GM23338 (cell line): ENCODE results near the gene NCKAP5. TPM values are rescaled to one million over a fixed set of nuclear protein-coding genes. Genes with fewer than 3 reads are reported as not detected.

ENCODE experiments used
- ATAC-seq: fragments of 200-7000 bp; cut with Tn5 transposase; 3 replicates; pipeline ENCODE4 v1.9.1; 2020
- DNase-seq: peaks from one replicate; pipeline ENCODE4 v3.0.0-alpha.2; 2015; ENCODE audit warnings: low spot score
- H2AFZ ChIP-seq: fragments of 200-600 bp; sonication (generic); 2 replicates; pipeline ENCODE4 v1.8.0; 2016; ENCODE audit warnings: antibody characterized with exemption, mild to moderate bottlenecking, moderate library complexity
- H3F3A ChIP-seq: fragments of 200-600 bp; sonication (generic); replicated peaks from 2 replicates; pipeline ENCODE4 v1.8.0; 2017; ENCODE audit warnings: antibody characterized with exemption, mixed run types, low read depth
- H3K27ac ChIP-seq: fragments of 200-600 bp; sonication (generic); 2 replicates; pipeline ENCODE4 v1.6.1; 2016; ENCODE audit warnings: low read depth
- H3K27me3 ChIP-seq: fragments of 200-600 bp; sonication (generic); 2 replicates; pipeline ENCODE4 v1.8.0; 2016; ENCODE audit warnings: mild to moderate bottlenecking, mixed run types, moderate library complexity; ENCODE audit not compliant: insufficient read depth
- H3K36me3 ChIP-seq: fragments of 200-600 bp; sonication (generic); 2 replicates; pipeline ENCODE4 v1.8.0; 2016; ENCODE audit warnings: mild to moderate bottlenecking; ENCODE audit not compliant: insufficient read depth
- H3K4me1 ChIP-seq: fragments of 200-600 bp; sonication (generic); 2 replicates; pipeline ENCODE4 v1.8.0; 2016; ENCODE audit warnings: mild to moderate bottlenecking, moderate library complexity; ENCODE audit not compliant: insufficient read depth
- H3K4me2 ChIP-seq: fragments of 200-600 bp; sonication (generic); 2 replicates; pipeline ENCODE4 v1.7.1; 2017; ENCODE audit warnings: mixed run types
- H3K4me3 ChIP-seq: fragments of 200-600 bp; sonication (generic); 2 replicates; pipeline ENCODE4 v1.6.1; 2016; ENCODE audit warnings: mixed run types
- H3K79me2 ChIP-seq: fragments of 200-600 bp; sonication (generic); replicated peaks from 2 replicates; pipeline ENCODE4 v1.8.0; 2017; ENCODE audit warnings: mild to moderate bottlenecking; ENCODE audit not compliant: insufficient read depth
- H3K9me2 ChIP-seq: fragments of 200-600 bp; sonication (generic); 2 replicates; pipeline ENCODE4 v1.8.0; 2017; ENCODE audit not compliant: insufficient read depth
- H4K20me1 ChIP-seq: fragments of 200-600 bp; sonication (generic); replicated peaks from 2 replicates; pipeline ENCODE4 v1.8.0; 2017; ENCODE audit warnings: mild to moderate bottlenecking; ENCODE audit not compliant: insufficient read depth
- H3K27ac Mint-ChIP-seq: 2 replicates; pipeline ENCODE4 v1.8.0; 2020; ENCODE audit warnings: inconsistent platforms, mild to moderate bottlenecking, moderate library complexity, mixed read lengths
- H3K27me3 Mint-ChIP-seq: 3 replicates; pipeline ENCODE4 v1.8.0; 2022; ENCODE audit warnings: low read depth, mild to moderate bottlenecking, moderate library complexity, mixed read lengths, inconsistent platforms; ENCODE audit not compliant: insufficient read depth, poor library complexity
- H3K36me3 Mint-ChIP-seq: 3 replicates; pipeline ENCODE4 v1.8.0; 2021; ENCODE audit warnings: low read depth, mild to moderate bottlenecking, inconsistent platforms, moderate library complexity, mixed read lengths
- H3K4me1 Mint-ChIP-seq: 3 replicates; pipeline ENCODE4 v1.8.0; 2020; ENCODE audit warnings: mild to moderate bottlenecking, inconsistent platforms, mixed read lengths
- H3K4me3 Mint-ChIP-seq: 3 replicates; pipeline ENCODE4 v1.8.0; 2021; ENCODE audit warnings: moderate library complexity, mild to moderate bottlenecking, inconsistent platforms, mixed read lengths
- H3K9me3 Mint-ChIP-seq: 3 replicates; pipeline ENCODE4 v1.8.0; 2020; ENCODE audit warnings: moderate library complexity, mild to moderate bottlenecking, inconsistent platforms, mixed read lengths
- CREB1 ChIP-seq: fragments of 250-450 bp; sonication (Bioruptor Pico); IDR thresholded peaks from 2 replicates; pipeline ENCODE4 v1.5.0; 2020; ENCODE audit warnings: low read depth, mild to moderate bottlenecking, moderate library complexity
- EZH2 ChIP-seq: fragments of 200-600 bp; sonication (generic); IDR thresholded peaks from one replicate; pipeline ENCODE4 v1.8.0; 2017; ENCODE audit warnings: antibody characterized with exemption, mild to moderate bottlenecking, low read depth; ENCODE audit not compliant: unreplicated experiment
- EZH2phosphoT487 ChIP-seq: fragments of 200-600 bp; sonication (generic); IDR thresholded peaks from one replicate; pipeline ENCODE4 v1.8.1; 2018; ENCODE audit warnings: antibody characterized with exemption; ENCODE audit not compliant: unreplicated experiment
- JUNB ChIP-seq: IDR thresholded peaks from one replicate; pipeline ENCODE4 v1.6.1; 2016; ENCODE audit warnings: antibody characterized with exemption; ENCODE audit not compliant: unreplicated experiment
- NANOG ChIP-seq: IDR thresholded peaks from 2 replicates; pipeline ENCODE4 v1.6.1; 2016; ENCODE audit warnings: antibody characterized with exemption, borderline replicate concordance
- POLR2AphosphoS5 ChIP-seq: IDR thresholded peaks from 2 replicates; pipeline ENCODE4 v1.6.1; 2016; ENCODE audit warnings: antibody characterized with exemption, low read depth
- STAT1 ChIP-seq: IDR thresholded peaks from one replicate; pipeline ENCODE4 v1.6.1; 2016; ENCODE audit warnings: antibody characterized with exemption; ENCODE audit not compliant: unreplicated experiment
- ZNF114 ChIP-seq: fragments of 250-450 bp; sonication (Bioruptor Pico); IDR thresholded peaks from 2 replicates; pipeline ENCODE4 v1.5.0; 2020; ENCODE audit warnings: mild to moderate bottlenecking, moderate library complexity
- ZNF331 ChIP-seq: fragments of 250-450 bp; sonication (Bioruptor Pico); IDR thresholded peaks from 2 replicates; pipeline ENCODE4 v1.5.0; 2020; ENCODE audit warnings: low read depth, mild to moderate bottlenecking, moderate library complexity
- polyA plus RNA-seq: library from polyadenylated mRNA; unstranded; fragments of >200 nt; fragmentation: Nextera tagmentation; extraction: Ambion mirVana; gene quantifications from 2 replicates; pipeline ENCODE4 v1.2.1, GENCODE V29; 2016
- total RNA-seq: library from RNA; depleted of rRNA; stranded (reverse); fragments of >200 nt; shearing (Covaris generic); gene quantifications from 2 replicates; pipeline ENCODE4 v1.2.3, GENCODE V29; 2014
- TF ChIP-seq, protein P1 (sequence below): IDR thresholded peaks from one replicate; pipeline ENCODE4 v1.6.1; 2018; ENCODE audit warnings: antibody characterized with exemption; ENCODE audit not compliant: unreplicated experiment
- TF ChIP-seq, protein P2 (sequence below): IDR thresholded peaks from 2 replicates; pipeline ENCODE4 v1.6.1; 2016; ENCODE audit warnings: antibody characterized with exemption
- TF ChIP-seq, protein P3 (sequence below): fragments of 250-450 bp; sonication (Bioruptor Pico); IDR thresholded peaks from 2 replicates; pipeline ENCODE4 v1.5.0; 2020; ENCODE audit warnings: mild to moderate bottlenecking, moderate library complexity
- TF ChIP-seq, protein P4 (sequence below), 2 experiments: fragments of 200-600 bp in 1 of 2; sonication (generic) in 1 of 2; conservative IDR thresholded peaks; 2 replicates each; pipeline versions ENCODE4 v1.5.1 to v1.6.1; 2016 to 2017; ENCODE audit warnings: antibody characterized with exemption in 2 of 2, low read depth in 2 of 2, mild to moderate bottlenecking in 2 of 2, moderate library complexity in 1 of 2

NCKAP5 gene
- total and polyA plus RNA-seq, 2 experiments from 2014 or later = 0.34 to 0.73 TPM

DNA sequence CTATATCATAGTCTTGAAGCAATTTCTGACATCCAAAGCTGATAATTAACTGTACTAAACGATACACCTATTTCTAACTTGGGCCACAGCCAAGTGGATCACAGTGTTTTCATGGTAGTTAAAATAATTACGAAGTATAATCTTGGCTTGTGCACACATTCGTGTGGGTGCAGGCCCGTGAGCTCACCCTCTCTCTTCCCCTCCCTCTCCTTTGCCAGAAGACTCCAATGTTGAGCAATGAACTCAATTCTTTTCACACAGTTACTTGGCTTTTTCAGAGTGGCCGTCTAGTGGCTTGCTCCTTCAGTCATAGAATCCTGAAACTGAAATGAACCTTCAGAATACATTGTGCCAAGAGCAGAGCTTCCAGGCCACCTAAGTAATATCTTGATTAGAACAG lies 178.7 kb downstream of the NCKAP5 start:
- Mint-ChIP-seq H3K9me3 (peaks cover 43% of the 10 kb centered on the region), H3K27me3 (peaks cover 7% of the 10 kb centered on the region), H3K36me3 (peaks cover 34% of the 10 kb centered on the region), H3K27ac (no peak overlapping the region), H3K4me1 (no peaks in the 10 kb centered on the region; the same call in 2 of the 3 replicates), H3K4me3 (no peak overlapping the region)
- Histone ChIP-seq H3K4me2 (no peak overlapping the region), H3K4me1 (no peaks in the 10 kb centered on the region), H4K20me1 (no peaks in the 10 kb centered on the region), H3K9me2 (peaks cover 23% of the 10 kb centered on the region; the same call in 1 of the 2 replicates), H2AFZ (no peak overlapping the region), H3K4me3 (no peak overlapping the region), H3K36me3 (no peaks in the 10 kb centered on the region), H3F3A (no peaks in the 10 kb centered on the region), H3K27me3 (no peaks in the 10 kb centered on the region), H3K79me2 (no peaks in the 10 kb centered on the region), H3K27ac (no peak overlapping the region)
- DNase-seq = no peak
- TF ChIP-seq EZH2 (no peak), POLR2AphosphoS5 (no peak), CREB1 (CRISPR knock-in tag) (no peak), STAT1 (no peak), JUNB (no peak), ZNF331 (CRISPR knock-in tag) (no peak), NANOG (no peak), ZNF114 (CRISPR knock-in tag) (no peak), EZH2phosphoT487 (no peak)
- TF ChIP-seq, protein P1, sequence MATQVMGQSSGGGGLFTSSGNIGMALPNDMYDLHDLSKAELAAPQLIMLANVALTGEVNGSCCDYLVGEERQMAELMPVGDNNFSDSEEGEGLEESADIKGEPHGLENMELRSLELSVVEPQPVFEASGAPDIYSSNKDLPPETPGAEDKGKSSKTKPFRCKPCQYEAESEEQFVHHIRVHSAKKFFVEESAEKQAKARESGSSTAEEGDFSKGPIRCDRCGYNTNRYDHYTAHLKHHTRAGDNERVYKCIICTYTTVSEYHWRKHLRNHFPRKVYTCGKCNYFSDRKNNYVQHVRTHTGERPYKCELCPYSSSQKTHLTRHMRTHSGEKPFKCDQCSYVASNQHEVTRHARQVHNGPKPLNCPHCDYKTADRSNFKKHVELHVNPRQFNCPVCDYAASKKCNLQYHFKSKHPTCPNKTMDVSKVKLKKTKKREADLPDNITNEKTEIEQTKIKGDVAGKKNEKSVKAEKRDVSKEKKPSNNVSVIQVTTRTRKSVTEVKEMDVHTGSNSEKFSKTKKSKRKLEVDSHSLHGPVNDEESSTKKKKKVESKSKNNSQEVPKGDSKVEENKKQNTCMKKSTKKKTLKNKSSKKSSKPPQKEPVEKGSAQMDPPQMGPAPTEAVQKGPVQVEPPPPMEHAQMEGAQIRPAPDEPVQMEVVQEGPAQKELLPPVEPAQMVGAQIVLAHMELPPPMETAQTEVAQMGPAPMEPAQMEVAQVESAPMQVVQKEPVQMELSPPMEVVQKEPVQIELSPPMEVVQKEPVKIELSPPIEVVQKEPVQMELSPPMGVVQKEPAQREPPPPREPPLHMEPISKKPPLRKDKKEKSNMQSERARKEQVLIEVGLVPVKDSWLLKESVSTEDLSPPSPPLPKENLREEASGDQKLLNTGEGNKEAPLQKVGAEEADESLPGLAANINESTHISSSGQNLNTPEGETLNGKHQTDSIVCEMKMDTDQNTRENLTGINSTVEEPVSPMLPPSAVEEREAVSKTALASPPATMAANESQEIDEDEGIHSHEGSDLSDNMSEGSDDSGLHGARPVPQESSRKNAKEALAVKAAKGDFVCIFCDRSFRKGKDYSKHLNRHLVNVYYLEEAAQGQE = no peak
- TF ChIP-seq, protein P2, sequence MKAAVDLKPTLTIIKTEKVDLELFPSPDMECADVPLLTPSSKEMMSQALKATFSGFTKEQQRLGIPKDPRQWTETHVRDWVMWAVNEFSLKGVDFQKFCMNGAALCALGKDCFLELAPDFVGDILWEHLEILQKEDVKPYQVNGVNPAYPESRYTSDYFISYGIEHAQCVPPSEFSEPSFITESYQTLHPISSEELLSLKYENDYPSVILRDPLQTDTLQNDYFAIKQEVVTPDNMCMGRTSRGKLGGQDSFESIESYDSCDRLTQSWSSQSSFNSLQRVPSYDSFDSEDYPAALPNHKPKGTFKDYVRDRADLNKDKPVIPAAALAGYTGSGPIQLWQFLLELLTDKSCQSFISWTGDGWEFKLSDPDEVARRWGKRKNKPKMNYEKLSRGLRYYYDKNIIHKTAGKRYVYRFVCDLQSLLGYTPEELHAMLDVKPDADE = no peak
- TF ChIP-seq, protein P3, sequence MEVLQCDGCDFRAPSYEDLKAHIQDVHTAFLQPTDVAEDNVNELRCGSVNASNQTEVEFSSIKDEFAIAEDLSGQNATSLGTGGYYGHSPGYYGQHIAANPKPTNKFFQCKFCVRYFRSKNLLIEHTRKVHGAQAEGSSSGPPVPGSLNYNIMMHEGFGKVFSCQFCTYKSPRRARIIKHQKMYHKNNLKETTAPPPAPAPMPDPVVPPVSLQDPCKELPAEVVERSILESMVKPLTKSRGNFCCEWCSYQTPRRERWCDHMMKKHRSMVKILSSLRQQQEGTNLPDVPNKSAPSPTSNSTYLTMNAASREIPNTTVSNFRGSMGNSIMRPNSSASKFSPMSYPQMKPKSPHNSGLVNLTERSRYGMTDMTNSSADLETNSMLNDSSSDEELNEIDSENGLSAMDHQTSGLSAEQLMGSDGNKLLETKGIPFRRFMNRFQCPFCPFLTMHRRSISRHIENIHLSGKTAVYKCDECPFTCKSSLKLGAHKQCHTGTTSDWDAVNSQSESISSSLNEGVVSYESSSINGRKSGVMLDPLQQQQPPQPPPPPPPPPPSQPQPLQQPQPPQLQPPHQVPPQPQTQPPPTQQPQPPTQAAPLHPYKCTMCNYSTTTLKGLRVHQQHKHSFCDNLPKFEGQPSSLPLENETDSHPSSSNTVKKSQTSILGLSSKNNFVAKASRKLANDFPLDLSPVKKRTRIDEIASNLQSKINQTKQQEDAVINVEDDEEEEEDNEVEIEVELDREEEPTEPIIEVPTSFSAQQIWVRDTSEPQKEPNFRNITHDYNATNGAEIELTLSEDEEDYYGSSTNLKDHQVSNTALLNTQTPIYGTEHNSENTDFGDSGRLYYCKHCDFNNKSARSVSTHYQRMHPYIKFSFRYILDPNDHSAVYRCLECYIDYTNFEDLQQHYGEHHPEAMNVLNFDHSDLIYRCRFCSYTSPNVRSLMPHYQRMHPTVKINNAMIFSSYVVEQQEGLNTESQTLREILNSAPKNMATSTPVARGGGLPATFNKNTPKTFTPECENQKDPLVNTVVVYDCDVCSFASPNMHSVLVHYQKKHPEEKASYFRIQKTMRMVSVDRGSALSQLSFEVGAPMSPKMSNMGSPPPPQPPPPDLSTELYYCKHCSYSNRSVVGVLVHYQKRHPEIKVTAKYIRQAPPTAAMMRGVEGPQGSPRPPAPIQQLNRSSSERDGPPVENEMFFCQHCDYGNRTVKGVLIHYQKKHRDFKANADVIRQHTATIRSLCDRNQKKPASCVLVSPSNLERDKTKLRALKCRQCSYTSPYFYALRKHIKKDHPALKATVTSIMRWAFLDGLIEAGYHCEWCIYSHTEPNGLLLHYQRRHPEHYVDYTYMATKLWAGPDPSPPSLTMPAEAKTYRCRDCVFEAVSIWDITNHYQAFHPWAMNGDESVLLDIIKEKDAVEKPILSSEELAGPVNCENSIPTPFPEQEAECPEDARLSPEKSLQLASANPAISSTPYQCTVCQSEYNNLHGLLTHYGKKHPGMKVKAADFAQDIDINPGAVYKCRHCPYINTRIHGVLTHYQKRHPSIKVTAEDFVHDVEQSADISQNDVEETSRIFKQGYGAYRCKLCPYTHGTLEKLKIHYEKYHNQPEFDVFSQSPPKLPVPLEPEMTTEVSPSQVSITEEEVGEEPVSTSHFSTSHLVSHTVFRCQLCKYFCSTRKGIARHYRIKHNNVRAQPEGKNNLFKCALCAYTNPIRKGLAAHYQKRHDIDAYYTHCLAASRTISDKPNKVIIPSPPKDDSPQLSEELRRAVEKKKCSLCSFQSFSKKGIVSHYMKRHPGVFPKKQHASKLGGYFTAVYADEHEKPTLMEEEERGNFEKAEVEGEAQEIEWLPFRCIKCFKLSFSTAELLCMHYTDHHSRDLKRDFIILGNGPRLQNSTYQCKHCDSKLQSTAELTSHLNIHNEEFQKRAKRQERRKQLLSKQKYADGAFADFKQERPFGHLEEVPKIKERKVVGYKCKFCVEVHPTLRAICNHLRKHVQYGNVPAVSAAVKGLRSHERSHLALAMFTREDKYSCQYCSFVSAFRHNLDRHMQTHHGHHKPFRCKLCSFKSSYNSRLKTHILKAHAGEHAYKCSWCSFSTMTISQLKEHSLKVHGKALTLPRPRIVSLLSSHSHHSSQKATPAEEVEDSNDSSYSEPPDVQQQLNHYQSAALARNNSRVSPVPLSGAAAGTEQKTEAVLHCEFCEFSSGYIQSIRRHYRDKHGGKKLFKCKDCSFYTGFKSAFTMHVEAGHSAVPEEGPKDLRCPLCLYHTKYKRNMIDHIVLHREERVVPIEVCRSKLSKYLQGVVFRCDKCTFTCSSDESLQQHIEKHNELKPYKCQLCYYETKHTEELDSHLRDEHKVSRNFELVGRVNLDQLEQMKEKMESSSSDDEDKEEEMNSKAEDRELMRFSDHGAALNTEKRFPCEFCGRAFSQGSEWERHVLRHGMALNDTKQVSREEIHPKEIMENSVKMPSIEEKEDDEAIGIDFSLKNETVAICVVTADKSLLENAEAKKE (CRISPR knock-in tag) = no peak
- TF ChIP-seq, protein P4, sequence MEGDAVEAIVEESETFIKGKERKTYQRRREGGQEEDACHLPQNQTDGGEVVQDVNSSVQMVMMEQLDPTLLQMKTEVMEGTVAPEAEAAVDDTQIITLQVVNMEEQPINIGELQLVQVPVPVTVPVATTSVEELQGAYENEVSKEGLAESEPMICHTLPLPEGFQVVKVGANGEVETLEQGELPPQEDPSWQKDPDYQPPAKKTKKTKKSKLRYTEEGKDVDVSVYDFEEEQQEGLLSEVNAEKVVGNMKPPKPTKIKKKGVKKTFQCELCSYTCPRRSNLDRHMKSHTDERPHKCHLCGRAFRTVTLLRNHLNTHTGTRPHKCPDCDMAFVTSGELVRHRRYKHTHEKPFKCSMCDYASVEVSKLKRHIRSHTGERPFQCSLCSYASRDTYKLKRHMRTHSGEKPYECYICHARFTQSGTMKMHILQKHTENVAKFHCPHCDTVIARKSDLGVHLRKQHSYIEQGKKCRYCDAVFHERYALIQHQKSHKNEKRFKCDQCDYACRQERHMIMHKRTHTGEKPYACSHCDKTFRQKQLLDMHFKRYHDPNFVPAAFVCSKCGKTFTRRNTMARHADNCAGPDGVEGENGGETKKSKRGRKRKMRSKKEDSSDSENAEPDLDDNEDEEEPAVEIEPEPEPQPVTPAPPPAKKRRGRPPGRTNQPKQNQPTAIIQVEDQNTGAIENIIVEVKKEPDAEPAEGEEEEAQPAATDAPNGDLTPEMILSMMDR (conservative IDR thresholded peaks at IDR 0.05; ENCODE audit: low read depth in 2 of 2) = no peak
- no peak for ATAC-seq
